Muscle layer of colon (tissue), 2 donors: ENCODE results near the gene GABARAP.

Source experiments
- H3K27ac ChIP-seq: one replicate; pipeline ENCODE4 v1.7.0; 2013; ENCODE audit warnings: low read depth, mild to moderate bottlenecking, low read length, moderate library complexity
- H3K27me3 ChIP-seq, 2 donors: one replicate each; pipeline ENCODE4 v1.7.0; 2013; ENCODE audit warnings: low read length in 2 of 2, mild to moderate bottlenecking in 2 of 2; ENCODE audit not compliant: insufficient read depth in 2 of 2, control insufficient read depth in 1 of 2
- H3K36me3 ChIP-seq: one replicate; pipeline ENCODE4 v1.7.0; 2013; ENCODE audit warnings: mild to moderate bottlenecking, low read length; ENCODE audit not compliant: insufficient read depth
- H3K4me1 ChIP-seq: one replicate; pipeline ENCODE4 v1.7.0; 2013; ENCODE audit warnings: mild to moderate bottlenecking, low read length; ENCODE audit not compliant: insufficient read depth
- H3K4me3 ChIP-seq, 2 donors: one replicate each; pipeline ENCODE4 v1.7.0; 2013; ENCODE audit warnings: low read length in 2 of 2, low read depth in 1 of 2, mild to moderate bottlenecking in 1 of 2, moderate library complexity in 1 of 2
- H3K9ac ChIP-seq: one replicate; pipeline ENCODE4 v1.7.0; 2013; ENCODE audit warnings: low read length
- H3K9me3 ChIP-seq: one replicate; pipeline ENCODE4 v1.7.0; 2013; ENCODE audit warnings: mild to moderate bottlenecking, low read length
- donor health status: abdominal sarcoma.
- donor health status: Adenocarcinoma of cecum.

The GABARAP gene

DNA sequence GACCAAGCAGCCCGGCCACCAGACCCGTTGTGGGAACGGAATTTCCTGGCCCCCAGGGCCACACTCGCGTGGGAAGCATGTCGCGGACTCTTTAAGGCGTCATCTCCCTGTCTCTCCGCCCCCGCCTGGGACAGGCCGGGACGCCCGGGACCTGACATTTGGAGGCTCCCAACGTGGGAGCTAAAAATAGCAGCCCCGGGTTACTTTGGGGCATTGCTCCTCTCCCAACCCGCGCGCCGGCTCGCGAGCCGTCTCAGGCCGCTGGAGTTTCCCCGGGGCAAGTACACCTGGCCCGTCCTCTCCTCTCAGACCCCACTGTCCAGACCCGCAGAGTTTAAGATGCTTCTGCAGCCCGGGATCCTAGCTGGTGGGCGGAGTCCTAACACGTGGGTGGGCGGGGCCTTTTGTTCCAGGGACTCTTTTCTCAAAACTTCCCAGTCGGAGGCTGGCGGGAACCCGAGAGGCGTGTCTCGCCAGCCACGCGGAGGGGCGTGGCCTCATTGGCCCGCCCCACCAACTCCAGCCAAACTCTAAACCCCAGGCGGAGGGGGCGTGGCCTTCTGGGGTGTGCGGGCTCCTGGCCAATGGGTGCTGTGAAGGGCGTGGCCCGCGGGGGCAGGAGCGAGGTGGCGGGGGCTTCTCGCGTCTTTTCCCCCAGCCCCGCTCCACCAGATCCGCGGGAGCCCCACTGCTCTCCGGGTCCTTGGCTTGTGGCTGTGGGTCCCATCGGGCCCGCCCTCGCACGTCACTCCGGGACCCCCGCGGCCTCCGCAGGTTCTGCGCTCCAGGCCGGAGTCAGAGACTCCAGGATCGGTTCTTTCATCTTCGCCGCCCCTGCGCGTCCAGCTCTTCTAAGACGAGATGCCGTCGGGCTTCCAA is 39.1 kb upstream of the GABARAP start, which contains the start of gene SLC2A4:
Gene SLC2A4 (plus strand): TSS at position 645 of the 879 bp plus-strand sequence. CDS start 217 bp downstream, at position 862.
- Histone ChIP-seq H3K9ac (peak within 1 kb of the TSS; percentile 81), H3K4me3 (peak within 1 kb of the TSS; percentile 53 to 85), H3K36me3 (peaks cover 27% of the 10 kb centered on the region), H3K27ac (peak within 1 kb of the TSS; percentile 92), H3K9me3 (no peaks in the 10 kb centered on the region), H3K27me3 (no peaks in the 10 kb centered on the region), H3K4me1 (peaks cover 32% of the 10 kb centered on the region)

DNA sequence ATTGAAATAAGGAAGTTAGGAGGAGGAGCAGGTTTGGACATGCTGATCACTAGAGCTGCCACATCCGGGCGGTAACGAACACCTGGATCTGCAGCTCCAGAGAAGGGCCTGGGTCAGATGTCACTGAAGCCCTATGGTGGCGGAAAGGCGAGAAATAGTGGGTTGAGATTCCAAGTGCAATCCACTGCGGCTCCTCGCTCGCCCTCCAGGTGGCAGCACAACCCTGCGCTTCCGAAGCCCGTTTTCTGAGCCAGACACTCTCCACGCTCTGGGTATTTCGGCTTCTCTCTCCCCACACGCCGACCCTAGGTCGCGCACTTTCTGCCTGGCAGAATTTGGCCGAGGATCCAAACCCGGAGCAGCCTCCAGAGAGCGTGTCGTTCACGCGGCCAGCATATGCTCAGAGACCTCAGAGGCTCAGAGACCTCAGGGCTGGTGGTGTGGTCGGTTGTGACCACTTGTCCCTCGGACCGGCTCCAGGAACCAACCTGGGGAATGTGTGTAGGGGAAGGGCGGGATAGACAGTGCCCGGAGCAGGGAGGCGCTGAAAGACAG is 38.3 kb upstream of the GABARAP start:
- no peaks in the 10 kb centered on the region for H3K27me3 ChIP-seq
- peak overlapping the region; percentile 53 to 70 for H3K4me3 ChIP-seq
- H3K9me3 ChIP-seq, result no peaks in the 10 kb centered on the region
- peaks cover 32% of the 10 kb centered on the region for H3K4me1 ChIP-seq
- H3K9ac ChIP-seq, result no peak overlapping the region
- peaks cover 19% of the 10 kb centered on the region for H3K36me3 ChIP-seq
- H3K27ac ChIP-seq, result peak overlapping the region; percentile 92

DNA sequence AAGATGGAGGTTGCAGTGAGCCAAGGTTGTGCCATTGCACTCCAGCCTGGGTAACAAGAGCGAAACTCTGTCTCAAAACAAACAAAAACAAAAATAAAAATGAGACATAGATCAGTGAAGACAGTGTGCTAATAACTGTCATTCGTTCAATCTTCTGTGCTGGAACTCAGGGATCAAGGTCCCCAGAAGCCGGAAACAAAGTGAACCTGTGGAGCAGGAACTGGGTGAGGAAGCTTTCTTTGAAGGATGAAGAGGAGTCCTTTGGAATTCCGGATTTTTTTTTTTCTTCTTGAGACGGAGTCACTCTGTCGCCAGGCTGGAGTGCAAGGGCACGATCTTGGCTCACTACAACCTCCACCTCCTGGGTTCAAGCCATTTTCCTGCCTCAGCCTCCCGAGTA is 37.2 kb upstream of the GABARAP start:
- Histone ChIP-seq H3K36me3 (peaks cover 8% of the 10 kb centered on the region), H3K4me3 (no peak overlapping the region), H3K9ac (no peak overlapping the region), H3K9me3 (no peaks in the 10 kb centered on the region), H3K4me1 (peaks cover 23% of the 10 kb centered on the region), H3K27ac (no peak overlapping the region), H3K27me3 (no peaks in the 10 kb centered on the region)

GRCh38 chr17:7266784-7267183 is 24.5 kb upstream of the GABARAP start:
- H3K27me3 ChIP-seq, result peaks cover 25% of the 10 kb centered on the region in 2 donors
- no peak overlapping the region for H3K27ac ChIP-seq
- no peaks in the 10 kb centered on the region for H3K9me3 ChIP-seq
- no peak overlapping the region for H3K4me3 ChIP-seq
- no peaks in the 10 kb centered on the region for H3K4me1 ChIP-seq
- H3K36me3 ChIP-seq, result no peaks in the 10 kb centered on the region
- no peak overlapping the region for H3K9ac ChIP-seq

DNA sequence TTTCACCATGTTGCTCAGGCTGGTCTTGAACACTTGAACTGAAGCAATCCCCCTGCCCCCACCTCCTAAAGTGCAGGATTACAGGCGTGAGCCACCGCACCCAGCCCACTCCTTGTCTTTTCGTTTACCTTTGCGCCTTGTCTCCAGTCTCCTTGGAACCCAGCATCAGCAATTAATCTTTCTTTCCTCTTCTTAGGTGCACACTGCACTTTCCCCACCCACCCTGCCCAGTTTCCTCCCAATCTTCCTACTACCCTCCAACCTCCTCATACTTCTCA is 21.5 kb upstream of the GABARAP start:
- Histone ChIP-seq H3K4me3 (no peak overlapping the region), H3K27me3 (peaks cover 33 to 41% of the 10 kb centered on the region in 2 donors), H3K27ac (no peak overlapping the region), H3K9ac (no peak overlapping the region), H3K4me1 (no peaks in the 10 kb centered on the region), H3K36me3 (peaks cover 6% of the 10 kb centered on the region), H3K9me3 (no peaks in the 10 kb centered on the region)

DNA sequence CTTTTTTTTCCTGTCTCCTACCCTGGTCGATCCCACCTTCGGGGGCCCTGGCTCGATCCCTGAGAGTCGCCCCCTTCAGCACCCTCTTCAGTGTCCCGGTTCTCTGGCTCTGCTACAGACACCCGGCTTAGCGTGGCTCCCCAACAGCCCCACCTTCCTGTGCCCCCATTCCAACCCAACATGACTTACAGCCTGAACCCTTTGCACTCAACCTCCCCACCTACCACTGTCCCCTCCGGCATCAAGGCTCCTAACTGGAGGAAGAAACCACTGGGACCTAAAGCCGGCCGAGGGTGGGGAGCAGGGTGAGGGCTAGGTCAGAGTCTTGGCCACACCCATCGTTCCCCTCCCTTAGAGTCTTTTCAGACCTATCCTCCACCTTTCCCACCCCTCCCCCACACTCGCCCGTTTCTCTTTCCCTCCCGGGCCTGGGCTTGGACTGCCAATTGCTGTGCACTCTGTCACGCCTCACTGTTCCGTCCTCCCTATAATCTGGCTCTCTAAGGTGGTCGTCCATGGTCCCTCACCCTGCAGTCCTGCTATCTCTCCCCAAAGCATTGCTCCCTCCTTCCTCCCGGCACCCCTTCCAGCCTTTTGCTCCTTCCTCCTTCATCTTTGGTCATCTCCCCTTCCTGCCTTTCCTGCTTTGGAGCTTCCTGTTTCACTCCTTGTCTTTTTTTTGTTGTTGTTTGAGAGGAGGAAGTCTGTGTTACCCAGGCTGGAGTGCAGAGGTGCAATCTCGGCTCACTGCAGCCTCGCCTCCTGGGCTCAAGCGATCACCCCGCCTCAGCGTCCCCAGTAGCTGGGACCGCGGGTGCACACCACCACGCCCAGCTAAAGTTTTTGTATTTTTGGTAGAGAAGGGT is 20.9 kb upstream of the GABARAP start:
- no peak overlapping the region for H3K27ac ChIP-seq
- no peak overlapping the region for H3K4me3 ChIP-seq

GRCh38 chr17:7262192-7262934 is 20.1 kb upstream of the GABARAP start, which contains the start of gene CLDN7:
CLDN7 (minus strand) TSS chr17:7262478; CDS start chr17:7262043, 435 bp downstream.
- Histone ChIP-seq H3K4me1 (no peaks in the 10 kb centered on the region), H3K9ac (no peak within 1 kb of the TSS), H3K27ac (no peak within 1 kb of the TSS), H3K4me3 (peak within 1 kb of the TSS; percentile 14 to 21), H3K36me3 (peaks cover 11% of the 10 kb centered on the region), H3K9me3 (no peaks in the 10 kb centered on the region), H3K27me3 (peaks cover 33 to 41% of the 10 kb centered on the region in 2 donors)

More for the DNA sequence above, 20.9 kb upstream of the GABARAP start:
- H3K4me1 ChIP-seq, result no peaks in the 10 kb centered on the region
- no peaks in the 10 kb centered on the region for H3K9me3 ChIP-seq
- H3K27me3 ChIP-seq, result peaks cover 33 to 41% of the 10 kb centered on the region in 2 donors
- no peak overlapping the region for H3K9ac ChIP-seq
- peaks cover 11% of the 10 kb centered on the region for H3K36me3 ChIP-seq

GRCh38 chr17:7261379-7262191 is 19.3 kb upstream of the GABARAP start:
- Histone ChIP-seq H3K9me3 (no peaks in the 10 kb centered on the region), H3K27me3 (peaks cover 33 to 41% of the 10 kb centered on the region in 2 donors), H3K36me3 (peaks cover 15% of the 10 kb centered on the region), H3K4me1 (no peaks in the 10 kb centered on the region), H3K9ac (no peak overlapping the region), H3K4me3 (peak overlapping the region; percentile 14 to 21), H3K27ac (no peak overlapping the region)

DNA sequence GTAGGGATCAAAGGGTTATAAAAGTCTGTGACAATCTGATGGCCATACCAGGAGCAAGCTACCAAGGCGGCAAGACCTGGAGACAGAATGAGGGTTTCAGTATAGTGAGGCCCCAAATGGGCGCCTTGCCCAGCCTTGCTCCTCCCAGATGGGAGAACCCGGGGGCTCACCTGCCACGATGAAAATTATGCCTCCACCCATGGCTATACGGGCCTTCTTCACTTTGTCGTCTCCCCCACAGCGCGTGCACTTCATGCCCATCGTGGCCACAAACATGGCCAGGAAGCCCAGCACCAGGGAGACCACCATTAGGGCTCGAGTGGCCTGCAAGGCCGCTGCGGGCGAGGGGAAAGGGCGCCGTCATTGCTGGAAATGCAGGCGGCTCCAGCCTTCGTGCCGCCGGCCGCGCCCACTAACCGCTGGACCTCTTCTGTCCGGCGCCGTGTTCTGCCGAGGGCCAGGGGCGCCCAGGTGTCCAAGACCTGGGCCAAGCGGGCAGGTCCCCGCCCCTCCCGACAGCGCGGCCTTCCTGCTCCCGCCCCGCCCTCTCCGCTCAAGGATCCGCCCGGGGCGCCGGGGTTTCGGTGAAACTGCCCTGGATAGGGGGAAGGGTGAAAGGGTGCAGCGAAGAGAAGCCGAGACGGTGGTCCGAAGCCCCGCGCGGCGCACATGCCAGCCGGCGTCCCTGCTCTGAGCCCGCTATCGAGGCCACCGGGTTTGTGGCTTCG is 18.6 kb upstream of the GABARAP start:
- Histone ChIP-seq H3K9ac (no peak overlapping the region), H3K4me1 (no peaks in the 10 kb centered on the region), H3K36me3 (peaks cover 21% of the 10 kb centered on the region), H3K27me3 (peaks cover 33 to 41% of the 10 kb centered on the region in 2 donors), H3K27ac (no peak overlapping the region), H3K9me3 (no peaks in the 10 kb centered on the region), H3K4me3 (peak overlapping the region; percentile 14 to 21)

DNA sequence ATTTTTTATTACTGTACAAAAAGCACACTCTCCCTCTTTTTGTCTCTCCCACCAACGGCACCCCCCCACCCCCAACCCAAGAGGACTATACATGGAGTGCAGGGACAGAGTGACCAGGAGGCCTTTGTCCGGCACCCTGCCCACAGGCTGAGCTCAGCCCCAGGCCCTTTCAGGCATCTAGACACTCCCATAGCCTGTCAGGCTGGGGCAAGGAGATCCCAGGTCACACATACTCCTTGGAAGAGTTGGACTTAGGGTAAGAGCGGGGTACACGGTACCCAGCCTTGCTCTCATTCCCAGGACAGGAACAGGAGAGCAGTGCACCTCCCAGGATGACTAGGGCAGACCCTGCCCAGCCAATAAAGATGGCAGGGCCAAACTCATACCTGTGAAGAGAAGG is 17.9 kb upstream of the GABARAP start:
- peaks cover 22% of the 10 kb centered on the region for H3K36me3 ChIP-seq
- H3K9ac ChIP-seq, result no peak overlapping the region
- H3K27ac ChIP-seq, result no peak overlapping the region
- H3K27me3 ChIP-seq, result peaks cover 33 to 41% of the 10 kb centered on the region in 2 donors
- H3K9me3 ChIP-seq, result no peaks in the 10 kb centered on the region
- no peak overlapping the region for H3K4me3 ChIP-seq
- no peaks in the 10 kb centered on the region for H3K4me1 ChIP-seq
